Measurements from ENCODE around the gene B2M.

DNA sequence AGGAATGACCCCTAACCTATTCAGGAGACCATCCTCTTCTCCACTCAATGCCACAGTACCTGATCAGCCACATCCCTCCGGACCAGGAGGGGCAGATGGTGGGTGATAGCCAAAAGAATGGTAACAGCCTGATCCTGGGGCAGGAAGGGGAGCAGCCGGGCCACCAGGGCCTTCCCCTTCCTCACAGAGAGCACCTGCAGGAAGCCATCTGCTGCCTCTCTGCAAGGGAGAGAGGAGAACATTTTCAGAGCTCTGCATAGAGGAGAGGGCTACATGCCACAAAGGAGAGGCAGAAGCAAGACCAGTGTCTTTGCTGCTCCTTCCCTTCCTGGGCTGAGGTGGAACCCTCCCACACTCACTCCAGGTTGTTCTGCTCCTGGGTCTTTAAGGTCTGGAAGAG lies 42.4 kb upstream of the B2M start:
- TF ChIP-seq, protein P1, sequence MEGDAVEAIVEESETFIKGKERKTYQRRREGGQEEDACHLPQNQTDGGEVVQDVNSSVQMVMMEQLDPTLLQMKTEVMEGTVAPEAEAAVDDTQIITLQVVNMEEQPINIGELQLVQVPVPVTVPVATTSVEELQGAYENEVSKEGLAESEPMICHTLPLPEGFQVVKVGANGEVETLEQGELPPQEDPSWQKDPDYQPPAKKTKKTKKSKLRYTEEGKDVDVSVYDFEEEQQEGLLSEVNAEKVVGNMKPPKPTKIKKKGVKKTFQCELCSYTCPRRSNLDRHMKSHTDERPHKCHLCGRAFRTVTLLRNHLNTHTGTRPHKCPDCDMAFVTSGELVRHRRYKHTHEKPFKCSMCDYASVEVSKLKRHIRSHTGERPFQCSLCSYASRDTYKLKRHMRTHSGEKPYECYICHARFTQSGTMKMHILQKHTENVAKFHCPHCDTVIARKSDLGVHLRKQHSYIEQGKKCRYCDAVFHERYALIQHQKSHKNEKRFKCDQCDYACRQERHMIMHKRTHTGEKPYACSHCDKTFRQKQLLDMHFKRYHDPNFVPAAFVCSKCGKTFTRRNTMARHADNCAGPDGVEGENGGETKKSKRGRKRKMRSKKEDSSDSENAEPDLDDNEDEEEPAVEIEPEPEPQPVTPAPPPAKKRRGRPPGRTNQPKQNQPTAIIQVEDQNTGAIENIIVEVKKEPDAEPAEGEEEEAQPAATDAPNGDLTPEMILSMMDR (IDR thresholded peaks at IDR 0.05; ENCODE audit: low read depth, low read length): no peak
- TF ChIP-seq POLR2A (IDR thresholded peaks at IDR 0.05; ENCODE audit: extremely low read depth, insufficient read length) (no peak), MYC (IDR thresholded peaks at IDR 0.05; ENCODE audit: low read depth, low read length) (no peak), MAX (IDR thresholded peaks at IDR 0.05; ENCODE audit: low read depth, low read length) (no peak)

Measured in NB4 (cell line).